Large intestine (tissue), 3 donors: ENCODE measurements around the gene MEGF6. TPM values are rescaled to one million over a fixed set of nuclear protein-coding genes. Genes with fewer than 3 reads are reported as not detected.

Source experiments
- DNase-seq, 2 donors: peaks; one replicate each; pipeline versions ENCODE4 v3.0.0 to v3.0.0-alpha.2; 2013
- H3K27ac ChIP-seq: one replicate; pipeline ENCODE4 v1.5.1; 2013; ENCODE audit warnings: low read length
- H3K27me3 ChIP-seq: 2 replicates; pipeline ENCODE4 v1.6.1; 2013; ENCODE audit warnings: low read length; ENCODE audit not compliant: control insufficient read depth, insufficient read depth
- H3K36me3 ChIP-seq: 2 replicates; pipeline ENCODE4 v1.6.1; 2013; ENCODE audit warnings: low read length; ENCODE audit not compliant: control insufficient read depth, insufficient read depth
- H3K4me1 ChIP-seq: one replicate; pipeline ENCODE4 v1.6.1; 2013; ENCODE audit warnings: low read length; ENCODE audit not compliant: control insufficient read depth, insufficient read depth
- H3K4me3 ChIP-seq: one replicate; pipeline ENCODE4 v1.5.1; 2013; ENCODE audit warnings: low read length
- H3K9me3 ChIP-seq: one replicate; pipeline ENCODE4 v1.6.1; 2013; ENCODE audit warnings: mild to moderate bottlenecking, low read depth, low read length, moderate library complexity; ENCODE audit not compliant: control insufficient read depth
- WGBS: methylation state at CpG from one replicate; pipeline ENCODE4 v1.1.5; 2013; ENCODE audit warnings: low lambda C conversion rate; ENCODE audit not compliant: insufficient coverage; 5-methylcytosine and 5-hydroxymethylcytosine counted together
- polyA plus RNA-seq: library from polyadenylated mRNA; unstranded; fragments of 120-200 nt; gene quantifications from one replicate; pipeline ENCODE4 v1.2.1, GENCODE V29; 2013

The MEGF6 gene
- polyA plus RNA-seq, 1 donor, result 13.8 TPM

- Histone ChIP-seq H3K36me3 (peaks cover 61% of the 10 kb centered on the region), H3K9me3 (no peaks in the 10 kb centered on the region), H3K27me3 (no peaks in the 10 kb centered on the region), H3K27ac (no peak overlapping the region), H3K4me3 (no peak overlapping the region), H3K4me1 (no peaks in the 10 kb centered on the region)
- no CpG with 5 or more reads among the region's 14 CpGs for WGBS
- DNase-seq, result no peak
Measured at GRCh38 chr1:3636080-3636479, 24.8 kb upstream of the MEGF6 start.

GRCh38 chr1:3634059-3634800, 22.9 kb upstream of the MEGF6 start:
- Histone ChIP-seq H3K27me3 (no peaks in the 10 kb centered on the region), H3K4me3 (no peak overlapping the region), H3K9me3 (no peaks in the 10 kb centered on the region), H3K4me1 (no peaks in the 10 kb centered on the region), H3K36me3 (peaks cover 75% of the 10 kb centered on the region), H3K27ac (no peak overlapping the region)
- no CpG with 5 or more reads among the region's 22 CpGs for WGBS
- no peak for DNase-seq

GRCh38 chr1:3633344-3634058, 22.2 kb upstream of the MEGF6 start:
- no peaks in the 10 kb centered on the region for H3K9me3 ChIP-seq
- H3K27ac ChIP-seq, result no peak overlapping the region
- H3K4me3 ChIP-seq, result no peak overlapping the region
- H3K27me3 ChIP-seq, result no peaks in the 10 kb centered on the region
- no peaks in the 10 kb centered on the region for H3K4me1 ChIP-seq
- peaks cover 80% of the 10 kb centered on the region for H3K36me3 ChIP-seq
- no peak for DNase-seq
- 100% methylated on average over 1 of the region's 28 CpGs for WGBS

GRCh38 chr1:3632716-3633343, 21.5 kb upstream of the MEGF6 start:
- no peak for DNase-seq
- H3K4me1 ChIP-seq, result no peaks in the 10 kb centered on the region
- H3K4me3 ChIP-seq, result no peak overlapping the region
- no peaks in the 10 kb centered on the region for H3K9me3 ChIP-seq
- H3K27ac ChIP-seq, result no peak overlapping the region
- H3K27me3 ChIP-seq, result no peaks in the 10 kb centered on the region
- peaks cover 80% of the 10 kb centered on the region for H3K36me3 ChIP-seq
- 100% methylated on average over 1 of the region's 26 CpGs for WGBS

- H3K27ac ChIP-seq, result no peak overlapping the region
- no peak for DNase-seq
- H3K4me3 ChIP-seq, result no peak overlapping the region
- no CpG with 5 or more reads among the region's 17 CpGs for WGBS
- no peaks in the 10 kb centered on the region for H3K9me3 ChIP-seq
- H3K4me1 ChIP-seq, result no peaks in the 10 kb centered on the region
- peaks cover 80% of the 10 kb centered on the region for H3K36me3 ChIP-seq
- no peaks in the 10 kb centered on the region for H3K27me3 ChIP-seq
Measured at GRCh38 chr1:3632298-3632697, 21.0 kb upstream of the MEGF6 start.

GRCh38 chr1:3631320-3632260, 20.3 kb upstream of the MEGF6 start:
- H3K9me3 ChIP-seq, result no peaks in the 10 kb centered on the region
- DNase-seq, result no peak
- H3K27me3 ChIP-seq, result no peaks in the 10 kb centered on the region
- no CpG with 5 or more reads among the region's 36 CpGs for WGBS
- H3K36me3 ChIP-seq, result peaks cover 79% of the 10 kb centered on the region
- no peak overlapping the region for H3K27ac ChIP-seq
- H3K4me3 ChIP-seq, result no peak overlapping the region
- H3K4me1 ChIP-seq, result peaks cover under 1% of the 10 kb centered on the region

- peaks cover 5% of the 10 kb centered on the region for H3K4me1 ChIP-seq
- no peak for DNase-seq
- H3K9me3 ChIP-seq, result no peaks in the 10 kb centered on the region
- peaks cover 73% of the 10 kb centered on the region for H3K36me3 ChIP-seq
- no peak overlapping the region for H3K27ac ChIP-seq
- no peaks in the 10 kb centered on the region for H3K27me3 ChIP-seq
- H3K4me3 ChIP-seq, result no peak overlapping the region
- no CpG with 5 or more reads among the region's 9 CpGs for WGBS
Measured at GRCh38 chr1:3630914-3631313, 19.6 kb upstream of the MEGF6 start.

- no peak for DNase-seq
- no peaks in the 10 kb centered on the region for H3K9me3 ChIP-seq
- WGBS, result no CpG with 5 or more reads among the region's 11 CpGs
- no peaks in the 10 kb centered on the region for H3K27me3 ChIP-seq
- no peak overlapping the region for H3K27ac ChIP-seq
- no peak overlapping the region for H3K4me3 ChIP-seq
- peaks cover 68% of the 10 kb centered on the region for H3K36me3 ChIP-seq
- peaks cover 7% of the 10 kb centered on the region for H3K4me1 ChIP-seq
Measured at GRCh38 chr1:3630161-3630611, 18.9 kb upstream of the MEGF6 start.

GRCh38 chr1:3629561-3630160, 18.4 kb upstream of the MEGF6 start:
- H3K27ac ChIP-seq, result no peak overlapping the region
- no peak for DNase-seq
- peaks cover 7% of the 10 kb centered on the region for H3K4me1 ChIP-seq
- no peak overlapping the region for H3K4me3 ChIP-seq
- no CpG with 5 or more reads among the region's 16 CpGs for WGBS
- H3K9me3 ChIP-seq, result no peaks in the 10 kb centered on the region
- H3K36me3 ChIP-seq, result peaks cover 63% of the 10 kb centered on the region
- H3K27me3 ChIP-seq, result no peaks in the 10 kb centered on the region
